ENCODE measurements around the gene C6orf47. TPM values are rescaled to one million over a fixed set of nuclear protein-coding genes. Genes with fewer than 3 reads are reported as not detected.

C6orf47 gene
- total and polyA plus RNA-seq, 8 donors = 10.5 to 44.9 (median 14.5) TPM

DNA sequence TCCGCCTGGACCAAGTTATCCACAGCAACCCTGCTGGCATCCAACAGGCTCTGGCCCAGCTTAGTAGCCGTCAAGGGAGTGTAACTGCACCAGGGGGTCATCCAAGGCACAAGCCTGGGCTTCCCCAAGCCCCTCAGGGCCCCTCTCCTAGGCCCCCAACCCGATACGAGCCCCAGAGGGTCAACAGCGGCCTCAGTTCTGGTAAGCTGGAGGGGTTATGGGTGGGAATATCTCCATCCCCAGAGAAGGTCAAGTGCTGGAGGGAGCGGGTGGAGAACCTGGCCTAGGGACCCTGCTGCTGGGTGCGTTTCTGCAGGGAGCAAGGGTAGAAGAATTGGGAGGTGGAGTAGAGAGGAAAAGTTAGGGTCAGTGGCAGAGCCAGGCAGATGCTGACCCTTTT is 27.1 kb downstream of the C6orf47 start:
- 87 to 96% (median 90%) methylated on average over 7 of the region's 7 CpGs for WGBS, 5 donors
- H3K4me1 ChIP-seq = no peaks in the 10 kb centered on the region
- H3K27ac ChIP-seq = peak overlapping the region in 1 of 5 donors; percentile 1
- no peaks in the 10 kb centered on the region for H3K9me3 ChIP-seq
- peaks cover 94 to 100% (median 100%) of the 10 kb centered on the region in 4 donors for H3K36me3 ChIP-seq
- intact Hi-C loops (cut with DNase I; ENCODE audit: low total_unique reads) = no loop called here
- no peak overlapping the region for H3K4me3 ChIP-seq
- no peaks in the 10 kb centered on the region for H3K27me3 ChIP-seq
- DNase-seq = no peak
- TF ChIP-seq POLR2A (IDR thresholded peaks at IDR 0.05) (no peak), EP300 (IDR thresholded peaks at IDR 0.05) (no peak), POLR2AphosphoS5 (IDR thresholded peaks at IDR 0.05) (no peak)
- TF ChIP-seq, protein P1, sequence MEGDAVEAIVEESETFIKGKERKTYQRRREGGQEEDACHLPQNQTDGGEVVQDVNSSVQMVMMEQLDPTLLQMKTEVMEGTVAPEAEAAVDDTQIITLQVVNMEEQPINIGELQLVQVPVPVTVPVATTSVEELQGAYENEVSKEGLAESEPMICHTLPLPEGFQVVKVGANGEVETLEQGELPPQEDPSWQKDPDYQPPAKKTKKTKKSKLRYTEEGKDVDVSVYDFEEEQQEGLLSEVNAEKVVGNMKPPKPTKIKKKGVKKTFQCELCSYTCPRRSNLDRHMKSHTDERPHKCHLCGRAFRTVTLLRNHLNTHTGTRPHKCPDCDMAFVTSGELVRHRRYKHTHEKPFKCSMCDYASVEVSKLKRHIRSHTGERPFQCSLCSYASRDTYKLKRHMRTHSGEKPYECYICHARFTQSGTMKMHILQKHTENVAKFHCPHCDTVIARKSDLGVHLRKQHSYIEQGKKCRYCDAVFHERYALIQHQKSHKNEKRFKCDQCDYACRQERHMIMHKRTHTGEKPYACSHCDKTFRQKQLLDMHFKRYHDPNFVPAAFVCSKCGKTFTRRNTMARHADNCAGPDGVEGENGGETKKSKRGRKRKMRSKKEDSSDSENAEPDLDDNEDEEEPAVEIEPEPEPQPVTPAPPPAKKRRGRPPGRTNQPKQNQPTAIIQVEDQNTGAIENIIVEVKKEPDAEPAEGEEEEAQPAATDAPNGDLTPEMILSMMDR (IDR thresholded peaks at IDR 0.05) = no peak

GRCh38 chr6:31632279-31632946 is 28.2 kb downstream of the C6orf47 start:
- WGBS, 5 donors = 88 to 92% (median 90%) methylated on average over 25 to 26 of the region's 26 CpGs
- Histone ChIP-seq H3K9me3 (no peaks in the 10 kb centered on the region), H3K27me3 (no peaks in the 10 kb centered on the region), H3K4me3 (no peak overlapping the region), H3K4me1 (no peaks in the 10 kb centered on the region), H3K36me3 (peaks cover 99 to 100% (median 100%) of the 10 kb centered on the region in 4 donors), H3K27ac (peak overlapping the region in 2 of 5 donors; percentile 2 to 34)
- intact Hi-C loops (cut with DNase I; ENCODE audit: low total_unique reads) = no loop called here
- no peak for TF ChIP-seq EP300 (IDR thresholded peaks at IDR 0.05)
- no peak for DNase-seq

DNA sequence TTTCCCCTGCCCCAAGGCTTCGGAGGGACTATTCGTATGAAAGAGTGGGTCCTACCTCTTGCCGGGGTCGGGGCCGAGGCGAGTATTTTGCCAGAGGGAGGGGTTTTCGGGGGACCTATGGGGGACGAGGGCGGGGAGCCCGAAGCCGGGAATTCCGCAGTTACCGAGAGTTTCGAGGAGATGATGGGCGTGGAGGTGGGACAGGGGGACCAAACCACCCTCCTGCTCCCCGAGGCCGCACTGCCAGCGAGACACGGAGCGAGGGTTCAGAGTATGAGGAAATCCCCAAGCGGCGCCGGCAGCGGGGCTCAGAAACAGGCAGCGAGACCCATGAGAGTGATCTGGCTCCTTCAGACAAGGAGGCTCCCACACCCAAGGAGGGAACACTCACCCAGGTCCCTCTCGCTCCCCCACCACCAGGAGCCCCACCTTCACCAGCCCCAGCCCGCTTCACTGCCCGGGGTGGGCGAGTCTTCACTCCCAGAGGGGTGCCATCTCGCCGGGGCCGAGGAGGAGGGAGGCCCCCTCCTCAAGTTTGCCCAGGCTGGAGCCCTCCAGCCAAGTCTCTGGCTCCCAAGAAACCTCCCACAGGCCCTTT is 28.8 kb downstream of the C6orf47 start:
- TF ChIP-seq EP300 (IDR thresholded peaks at IDR 0.05) (no peak), POLR2AphosphoS5 (IDR thresholded peaks at IDR 0.05) (no peak), POLR2A (IDR thresholded peaks at IDR 0.05) (no peak)
- TF ChIP-seq, protein P1 (IDR thresholded peaks at IDR 0.05) = no peak
- WGBS, 5 donors = 85 to 91% (median 89%) methylated on average over 27 to 32 of the region's 32 CpGs
- Histone ChIP-seq H3K4me3 (no peak overlapping the region), H3K27me3 (no peaks in the 10 kb centered on the region), H3K4me1 (no peaks in the 10 kb centered on the region), H3K9me3 (no peaks in the 10 kb centered on the region), H3K27ac (no peak overlapping the region), H3K36me3 (peaks cover 99 to 100% (median 100%) of the 10 kb centered on the region in 4 donors)
- intact Hi-C loops (cut with DNase I; ENCODE audit: low total_unique reads) = no loop called here
- no peak for DNase-seq

DNA sequence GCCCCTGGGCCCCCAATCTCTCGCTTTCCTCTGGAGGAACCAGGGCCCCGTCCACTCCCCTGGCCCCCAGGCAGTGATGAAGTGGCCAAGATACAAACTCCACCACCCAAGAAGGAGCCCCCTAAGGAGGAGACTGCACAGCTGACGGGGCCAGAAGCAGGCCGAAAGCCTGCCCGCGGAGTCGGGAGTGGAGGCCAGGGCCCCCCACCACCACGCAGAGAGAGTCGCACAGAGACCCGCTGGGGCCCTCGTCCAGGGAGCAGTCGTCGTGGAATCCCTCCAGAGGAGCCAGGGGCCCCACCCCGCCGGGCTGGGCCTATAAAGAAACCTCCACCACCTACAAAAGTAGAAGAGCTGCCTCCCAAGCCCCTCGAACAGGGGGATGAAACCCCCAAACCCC is 29.4 kb downstream of the C6orf47 start:
- no peak overlapping the region for H3K27ac ChIP-seq
- peaks cover 99 to 100% (median 100%) of the 10 kb centered on the region in 4 donors for H3K36me3 ChIP-seq
- no peaks in the 10 kb centered on the region for H3K9me3 ChIP-seq
- no peak for DNase-seq
- intact Hi-C loops (cut with DNase I; ENCODE audit: low total_unique reads) = no loop called here
- H3K4me3 ChIP-seq = no peak overlapping the region
- no peaks in the 10 kb centered on the region for H3K4me1 ChIP-seq
- TF ChIP-seq EP300 (IDR thresholded peaks at IDR 0.05) (no peak), POLR2AphosphoS5 (IDR thresholded peaks at IDR 0.05) (no peak), POLR2A (IDR thresholded peaks at IDR 0.05) (no peak)
- TF ChIP-seq, protein P1 (IDR thresholded peaks at IDR 0.05) = no peak
- H3K27me3 ChIP-seq = no peaks in the 10 kb centered on the region
- WGBS, 5 donors = 86 to 98% (median 87%) methylated on average over 7 to 16 of the region's 16 CpGs

All from stomach (tissue), 9 donors.